ENCODE data around the gene SNTG2.

GRCh38 chr2:942775-943460 lies 7.7 kb upstream of the SNTG2 start:
- TF ChIP-seq EZH2 (IDR thresholded peaks at IDR 0.05) (no peak), POLR2AphosphoS5 (IDR thresholded peaks at IDR 0.05; ENCODE audit: borderline replicate concordance, low read depth, low read length) (no peak), FOXP2 (optimal IDR thresholded peaks at IDR 0.05; ENCODE audit: control extremely low read depth, extremely low read length, insufficient read depth) (no peak)
